SW 1271 (cell line): ENCODE data around the gene PIBF1.

Experiments used
- DNase-seq, 2 experiments: peaks; one replicate each; lab custom pipeline; 2025; lab: John Stamatoyannopoulos, UW

PIBF1 gene

DNA sequence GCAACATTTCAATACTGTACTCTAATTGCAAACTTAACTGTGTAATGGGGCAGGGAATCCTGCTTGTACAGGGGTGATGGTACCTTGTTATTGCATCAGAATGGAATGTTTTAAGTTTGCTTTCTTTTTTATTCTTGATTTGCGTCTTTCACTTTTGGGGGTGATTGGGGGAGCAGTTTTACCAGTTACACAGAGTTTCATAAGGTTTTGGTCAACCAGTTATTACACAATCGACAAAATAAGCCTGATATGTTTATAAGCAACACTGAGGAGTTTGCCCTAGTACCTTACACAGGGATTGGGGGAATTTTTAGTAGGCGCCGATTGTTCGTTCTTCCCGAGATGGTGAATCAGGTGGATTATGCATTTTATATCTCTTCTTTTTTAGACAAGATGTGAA is 279.5 kb downstream of the PIBF1 start:
- no peak for DNase-seq

DNA sequence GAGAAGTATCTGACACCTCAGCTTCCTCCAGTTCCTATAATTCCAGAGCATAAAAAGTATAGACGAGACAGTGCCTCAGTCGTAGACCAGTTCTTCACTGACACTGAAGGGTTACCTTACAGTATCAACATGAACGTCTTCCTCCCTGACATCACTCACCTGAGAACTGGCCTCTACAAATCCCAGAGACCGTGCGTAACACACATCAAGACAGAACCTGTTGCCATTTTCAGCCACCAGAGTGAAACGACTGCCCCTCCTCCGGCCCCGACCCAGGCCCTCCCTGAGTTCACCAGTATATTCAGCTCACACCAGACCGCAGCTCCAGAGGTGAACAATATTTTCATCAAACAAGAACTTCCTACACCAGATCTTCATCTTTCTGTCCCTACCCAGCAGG is 279.9 kb downstream of the PIBF1 start:
- no peak for DNase-seq

DNA sequence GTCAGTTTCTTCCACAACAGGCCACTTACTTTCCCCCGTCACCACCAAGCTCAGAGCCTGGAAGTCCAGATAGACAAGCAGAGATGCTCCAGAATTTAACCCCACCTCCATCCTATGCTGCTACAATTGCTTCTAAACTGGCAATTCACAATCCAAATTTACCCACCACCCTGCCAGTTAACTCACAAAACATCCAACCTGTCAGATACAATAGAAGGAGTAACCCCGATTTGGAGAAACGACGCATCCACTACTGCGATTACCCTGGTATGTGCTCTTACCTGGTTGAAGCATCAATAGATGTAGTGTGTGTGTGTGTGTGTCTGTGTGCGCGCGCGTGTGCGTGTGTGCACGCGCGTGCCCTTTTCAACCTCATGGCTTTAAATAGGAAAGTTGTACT is 280.5 kb downstream of the PIBF1 start:
- DNase-seq = no peak

- no peak for DNase-seq
These were observed 281.2 kb downstream of the PIBF1 start for GRCh38 chr13:73063166-73063565.

GRCh38 chr13:73065036-73065435 is 283.1 kb downstream of the PIBF1 start:
- DNase-seq = no peak

GRCh38 chr13:73065665-73066340 is 283.9 kb downstream of the PIBF1 start:
- DNase-seq = no peak
